GM18907 (cell line): Measurements from ENCODE around the gene CGA.
"Not testable (repeated sequence)": the region's sequence is repeated elsewhere in the genome, so short reads cannot be mapped to it uniquely, and the experiment has no call there.

Experiments
- ATAC-seq: cut with Tn5 transposase; IDR thresholded peaks from one replicate; pipeline ENCODE4 v1.9.1; 2021; ENCODE audit warnings: mild to moderate bottlenecking, moderate library complexity; ENCODE audit not compliant: unreplicated experiment

The CGA gene

DNA sequence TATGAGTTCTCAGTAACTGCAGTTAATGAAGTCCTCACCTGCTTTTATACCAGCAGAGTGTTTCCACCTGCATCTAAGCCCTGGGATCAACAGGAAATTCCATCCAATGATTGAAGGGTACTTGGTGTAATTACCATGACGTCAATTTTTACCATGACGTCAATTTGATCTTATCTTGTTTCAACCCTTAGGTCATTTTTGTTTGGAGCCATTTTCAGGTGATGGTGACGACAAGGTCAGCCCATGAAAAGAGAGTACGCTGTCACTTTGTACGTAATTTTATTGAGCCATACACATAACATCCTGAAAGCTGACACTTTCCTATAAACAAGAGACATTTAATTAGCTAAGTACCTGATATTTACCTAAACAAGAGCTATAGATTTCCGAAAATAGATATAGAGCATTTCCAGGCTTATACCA lies at the start of gene CGA:
Gene CGA (minus strand): TSS at position 20 of the 423 bp plus-strand sequence. CDS start 6,906 bp downstream, outside the sequence.
- ATAC-seq = no peak

DNA sequence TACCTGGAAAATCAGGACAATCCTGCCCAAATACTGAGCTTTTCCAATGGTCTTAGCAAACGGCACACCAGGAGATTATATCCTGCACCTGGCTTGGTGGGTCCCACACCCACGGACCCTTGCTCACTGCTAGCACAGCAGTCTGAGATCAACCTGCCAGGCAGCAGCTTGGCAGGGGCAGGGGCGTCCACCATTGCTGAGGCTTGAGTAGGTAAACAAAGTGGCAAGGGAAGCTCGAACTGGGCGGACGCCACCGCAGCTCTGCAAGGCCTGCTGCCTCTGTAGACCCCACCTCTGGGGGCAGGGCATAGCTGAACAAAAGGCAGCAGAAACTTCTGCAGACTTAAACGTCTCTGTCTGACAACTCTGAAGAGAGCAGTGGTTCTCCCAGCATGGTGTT lies 45.0 kb upstream of the CGA start:
- not testable (repeated sequence) for ATAC-seq

DNA sequence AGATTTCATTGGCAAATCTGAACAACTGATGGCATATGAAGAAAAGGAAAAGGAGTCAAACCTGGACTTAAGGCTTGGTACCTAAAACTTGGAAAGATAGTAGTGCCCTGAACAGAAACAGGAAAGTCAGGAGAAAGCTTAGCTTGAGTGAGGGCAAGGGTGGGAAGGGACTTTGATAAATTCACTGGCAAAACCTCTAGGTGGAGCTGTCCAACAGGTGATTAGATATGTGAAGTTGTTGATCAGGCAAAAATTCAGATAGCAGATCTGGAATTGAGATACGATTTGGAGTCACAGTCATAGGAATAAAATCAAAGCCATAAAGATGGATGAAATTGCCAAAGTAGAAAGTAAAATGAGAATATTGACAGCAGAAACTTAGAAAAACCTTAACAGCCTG lies 44.3 kb upstream of the CGA start:
- ATAC-seq = peak; percentile 62

GRCh38 chr6:87136963-87137362 lies 42.1 kb upstream of the CGA start:
- ATAC-seq = no peak

- no peak for ATAC-seq
Measured at GRCh38 chr6:87127737-87128136, 32.8 kb upstream of the CGA start.

DNA sequence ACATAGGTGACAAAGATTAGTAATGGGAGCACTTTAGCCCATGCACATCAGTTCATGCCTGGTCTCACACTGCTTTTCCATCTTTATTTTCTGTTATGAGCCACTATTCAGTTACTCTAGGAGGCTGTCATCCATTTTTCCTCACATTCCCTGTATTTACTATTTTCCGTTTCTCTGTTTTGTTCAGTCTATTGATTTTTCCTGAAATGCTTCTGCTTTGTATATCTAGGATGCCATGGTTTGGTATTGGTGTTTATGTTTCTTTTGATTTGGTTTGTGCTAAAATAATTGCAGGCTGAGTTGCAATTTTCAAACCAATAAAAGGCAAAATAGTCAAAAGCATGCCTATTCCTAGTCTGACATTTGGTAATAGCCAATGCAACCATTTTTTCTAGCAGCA lies 31.6 kb upstream of the CGA start:
- no peak for ATAC-seq

DNA sequence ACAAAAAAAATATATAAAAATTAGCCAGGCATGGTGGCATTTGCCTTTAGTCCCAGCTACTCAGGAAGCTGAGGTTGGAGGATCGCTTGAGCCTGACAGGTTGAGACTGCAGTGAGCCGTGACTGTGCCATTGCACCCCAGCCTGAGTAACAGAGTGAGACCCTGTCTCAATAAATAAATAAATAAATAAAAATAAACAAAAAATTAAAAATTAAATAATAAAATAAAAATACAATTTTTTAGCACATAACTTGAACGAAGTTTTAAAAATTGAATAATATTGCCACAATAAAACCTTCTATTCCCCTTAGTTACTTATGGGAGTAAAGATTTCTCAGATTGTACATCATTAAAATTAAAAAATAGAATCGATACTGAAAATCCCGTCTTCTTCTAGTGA lies 29.2 kb upstream of the CGA start:
- ATAC-seq = no peak

GRCh38 chr6:87122477-87122876 lies 27.6 kb upstream of the CGA start:
- ATAC-seq = no peak

DNA sequence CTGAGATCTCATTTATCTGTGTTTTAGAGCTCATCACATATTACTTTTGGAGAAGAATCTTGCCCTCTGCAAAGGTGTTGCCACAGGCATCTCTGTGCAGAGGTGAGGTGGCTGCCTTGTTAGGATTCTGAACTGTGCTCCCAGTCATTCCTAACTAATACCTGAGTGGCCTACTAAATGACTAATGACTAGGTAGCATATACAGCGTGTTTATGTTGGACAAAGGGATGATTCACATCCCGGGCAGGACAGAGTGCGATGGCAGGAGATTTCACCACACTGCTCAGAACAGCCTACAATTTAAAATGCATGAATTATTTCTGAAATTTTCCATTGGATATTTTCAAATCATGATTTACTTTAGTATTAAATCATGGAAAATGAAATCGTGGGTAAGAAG lies 23.1 kb upstream of the CGA start:
- no peak for ATAC-seq

DNA sequence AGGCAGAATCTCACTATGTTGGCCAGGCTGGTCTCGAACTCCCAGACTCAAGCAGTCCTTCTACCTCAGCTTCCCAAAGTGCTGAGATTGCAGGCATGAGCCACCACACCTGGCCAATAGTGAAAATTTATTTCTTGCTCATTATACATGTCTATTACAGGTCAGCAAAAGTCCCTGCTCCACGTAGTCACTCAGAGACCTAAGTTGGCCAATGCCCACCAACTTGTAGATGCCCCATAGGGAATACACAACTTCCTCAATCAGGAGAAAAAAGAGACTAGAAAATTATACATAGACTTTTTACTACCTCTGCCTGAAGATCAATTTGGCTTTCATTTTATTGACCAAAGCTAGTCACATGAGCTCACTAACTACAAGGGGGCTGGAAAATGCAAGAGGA lies 22.0 kb upstream of the CGA start:
- ATAC-seq = no peak

GRCh38 chr6:87115402-87116135 lies 20.7 kb upstream of the CGA start:
- peak; percentile 96 for ATAC-seq

GRCh38 chr6:87110636-87111035 lies 15.7 kb upstream of the CGA start:
- no peak for ATAC-seq

DNA sequence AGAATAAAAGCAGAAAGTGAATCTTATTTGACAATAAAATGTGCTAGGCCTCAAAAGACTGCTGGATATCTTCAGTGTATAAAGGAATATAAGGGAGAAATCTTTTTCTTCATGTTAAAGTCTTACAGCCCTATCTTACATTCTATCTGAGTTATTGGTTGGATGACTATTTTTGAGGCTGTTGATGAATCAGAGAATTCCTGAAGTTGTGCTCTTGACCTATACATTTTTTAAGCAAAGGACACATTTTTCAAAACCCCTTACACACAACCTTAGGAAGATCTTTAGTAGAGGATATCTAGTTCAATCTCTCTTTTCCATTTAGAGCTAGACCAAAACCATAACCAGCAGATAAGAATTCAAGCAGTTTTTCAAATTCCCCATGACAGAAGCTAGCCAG lies 10.9 kb upstream of the CGA start:
- ATAC-seq = no peak

DNA sequence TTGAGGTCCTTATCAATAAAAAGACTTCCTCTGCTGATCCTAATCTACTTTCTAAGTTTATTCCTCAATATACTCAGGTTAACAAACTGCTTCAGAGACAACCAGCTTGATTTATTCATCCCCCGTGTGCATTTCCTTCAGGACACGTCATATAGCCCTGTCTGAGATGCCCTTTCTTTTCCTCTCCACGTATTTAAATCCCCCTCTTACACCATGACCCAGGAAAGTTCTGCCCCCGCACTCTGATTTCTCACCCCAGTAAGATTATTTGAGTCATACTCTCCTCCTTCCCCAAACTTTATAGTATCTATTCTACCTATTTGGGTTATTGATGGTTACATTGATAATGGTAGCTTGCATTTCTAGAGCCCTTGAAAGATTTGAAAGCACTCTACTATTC lies 9.8 kb upstream of the CGA start:
- ATAC-seq = no peak

- ATAC-seq = no peak
Measured at GRCh38 chr6:87103977-87104601, 9.2 kb upstream of the CGA start.

DNA sequence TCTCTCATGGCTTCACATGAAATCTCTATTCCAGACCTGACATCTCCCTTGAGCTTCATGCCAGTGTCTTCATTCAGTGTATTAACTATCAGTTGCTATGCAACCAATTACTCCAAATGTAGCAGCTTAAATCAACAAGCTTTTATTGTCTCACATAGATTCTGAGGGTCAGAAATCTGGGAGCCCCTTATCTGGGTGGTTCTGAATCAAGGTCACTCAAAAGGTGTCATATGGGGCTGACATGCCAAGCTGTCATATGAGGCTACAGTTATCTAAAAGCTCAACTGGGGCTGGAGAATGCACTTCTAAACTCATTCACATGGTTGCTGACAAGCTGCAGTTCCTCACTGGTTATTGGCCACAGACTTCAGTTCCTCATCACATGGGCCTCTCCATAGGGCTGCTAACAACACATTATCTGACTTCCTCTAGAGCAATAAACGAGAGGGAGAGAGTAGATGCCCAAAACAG lies 7.3 kb upstream of the CGA start:
- no peak for ATAC-seq

GRCh38 chr6:87101067-87101466 lies 6.2 kb upstream of the CGA start:
- no peak for ATAC-seq

GRCh38 chr6:87100216-87100615 lies 5.3 kb upstream of the CGA start:
- no peak for ATAC-seq

GRCh38 chr6:87099472-87099871 lies 4.6 kb upstream of the CGA start:
- peak; percentile 90 for ATAC-seq

DNA sequence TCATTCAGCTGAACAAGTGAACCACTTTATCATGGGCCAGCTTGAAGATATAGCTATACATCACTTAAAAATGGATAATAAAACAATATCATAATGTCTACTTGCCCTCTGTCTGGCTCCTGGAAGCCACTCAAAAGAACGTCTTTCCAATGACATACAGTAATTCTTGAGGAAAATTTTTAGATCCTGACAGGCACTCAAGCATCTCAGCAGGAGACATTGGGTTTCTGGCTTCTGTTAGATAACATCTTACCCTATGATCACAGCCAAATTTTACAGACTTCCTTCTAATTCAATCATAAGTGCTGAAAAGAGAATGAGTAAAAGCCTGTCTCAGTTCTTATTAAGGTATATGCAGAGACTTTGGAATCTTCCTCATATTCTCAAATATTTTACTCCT lies 330 bp downstream of the CGA start:
- no peak for ATAC-seq

DNA sequence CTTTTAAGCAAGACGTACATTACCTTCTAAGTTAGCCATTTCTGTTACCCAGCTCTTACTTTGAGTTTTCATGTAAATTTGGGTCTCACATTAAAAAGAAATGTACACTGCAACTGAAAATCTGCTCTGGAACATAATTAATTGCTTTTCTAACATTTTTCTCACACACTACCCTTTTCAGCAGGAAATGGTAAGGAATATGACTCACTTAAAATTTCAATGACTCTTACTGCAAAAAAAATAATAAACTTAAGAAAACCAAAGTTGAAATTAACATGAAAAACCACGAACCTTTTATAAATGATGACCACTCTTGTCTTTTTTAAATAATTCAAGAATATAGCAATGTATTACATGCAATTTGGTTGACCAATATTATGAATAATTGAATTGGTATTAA lies 1.3 kb downstream of the CGA start:
- no peak for ATAC-seq

- no peak for ATAC-seq
Measured at GRCh38 chr6:87093199-87093598, 1.7 kb downstream of the CGA start.

DNA sequence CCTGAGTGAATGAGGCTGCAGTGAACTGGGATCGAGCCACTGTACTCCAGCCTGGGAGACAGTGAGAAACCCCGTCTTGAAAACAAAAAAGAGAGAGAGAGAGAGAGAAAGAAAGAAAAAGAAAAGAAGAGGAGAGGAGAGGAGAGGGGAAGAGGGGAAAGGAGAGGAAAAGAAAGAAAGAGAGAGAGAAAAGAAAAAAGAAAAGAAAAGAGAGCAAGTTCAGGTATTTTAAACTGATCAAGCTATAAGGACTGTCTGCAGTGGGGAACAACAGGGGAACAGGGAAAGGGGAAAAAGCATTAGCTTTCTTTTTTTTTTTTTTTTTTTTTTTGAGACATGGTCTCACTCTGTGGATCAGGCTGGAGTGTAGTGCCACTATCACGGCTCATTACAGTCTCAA lies 2.5 kb downstream of the CGA start:
- no peak for ATAC-seq
